Measurements from ENCODE around the gene AWAT2.

Gene AWAT2

GRCh38 chrX:70049925-70050324 lies at the start of gene AWAT2:
Gene AWAT2 (minus strand): TSS chrX:70049938. CDS start chrX:70049932, 6 bp downstream.
- no peak for DNase-seq (ENCODE audit: low read depth)

GRCh38 chrX:70096052-70096451 lies 46.3 kb upstream of the AWAT2 start:
- DNase-seq (ENCODE audit: low read depth): peak; percentile 26

GRCh38 chrX:70092247-70092646 lies 42.5 kb upstream of the AWAT2 start:
- no peak for DNase-seq (ENCODE audit: low read depth)

- DNase-seq (ENCODE audit: low read depth): peak; percentile 87
Measured at GRCh38 chrX:70089604-70090297, 40.0 kb upstream of the AWAT2 start.

- no peak for DNase-seq (ENCODE audit: low read depth)
Measured at GRCh38 chrX:70088751-70089150, 39.0 kb upstream of the AWAT2 start.

GRCh38 chrX:70087857-70088630 lies 38.3 kb upstream of the AWAT2 start:
- DNase-seq (ENCODE audit: low read depth): peak; percentile 58

- no peak for DNase-seq (ENCODE audit: low read depth)
Measured at GRCh38 chrX:70084592-70085240, 35.0 kb upstream of the AWAT2 start.

- no peak for DNase-seq (ENCODE audit: low read depth)
Measured at GRCh38 chrX:70082723-70083122, 33.0 kb upstream of the AWAT2 start.

- no peak for DNase-seq (ENCODE audit: low read depth)
Measured at GRCh38 chrX:70079870-70080269, 30.1 kb upstream of the AWAT2 start.

GRCh38 chrX:70079297-70079696 lies 29.6 kb upstream of the AWAT2 start:
- DNase-seq (ENCODE audit: low read depth): no peak

GRCh38 chrX:70066646-70067045 lies 16.9 kb upstream of the AWAT2 start:
- DNase-seq (ENCODE audit: low read depth): no peak

- DNase-seq (ENCODE audit: low read depth): no peak
Measured at GRCh38 chrX:70062961-70063550, 13.3 kb upstream of the AWAT2 start.

- no peak for DNase-seq (ENCODE audit: low read depth)
Measured at GRCh38 chrX:70062076-70062475, 12.3 kb upstream of the AWAT2 start, which contains the start of gene OTUD6A. Gene OTUD6A (plus strand): TSS chrX:70062457. CDS start chrX:70062525, 68 bp downstream.

- DNase-seq (ENCODE audit: low read depth): no peak
Measured at GRCh38 chrX:70054391-70054790, 4.7 kb upstream of the AWAT2 start.

GRCh38 chrX:70052895-70053615 lies 3.3 kb upstream of the AWAT2 start:
- DNase-seq (ENCODE audit: low read depth): no peak

- no peak for DNase-seq (ENCODE audit: low read depth)
Measured at GRCh38 chrX:70049406-70049805, 332 bp downstream of the AWAT2 start.

GRCh38 chrX:70046978-70047377 lies 2.8 kb downstream of the AWAT2 start:
- DNase-seq (ENCODE audit: low read depth): peak; percentile 58

- DNase-seq (ENCODE audit: low read depth): peak; percentile 40
Measured at GRCh38 chrX:70044541-70045245, 5.0 kb downstream of the AWAT2 start.

- DNase-seq (ENCODE audit: low read depth): no peak
Measured at GRCh38 chrX:70043685-70044084, 6.1 kb downstream of the AWAT2 start.

GRCh38 chrX:70042399-70043371 lies 7.1 kb downstream of the AWAT2 start:
- peak; percentile 36 for DNase-seq (ENCODE audit: low read depth)
